OCI-LY7 (cell line): ENCODE results near the gene CNR2. TPM values are rescaled to one million over a fixed set of nuclear protein-coding genes. Genes with fewer than 3 reads are reported as not detected.

Source experiments
- BruUV-seq: library from RNA; stranded (reverse); fragments of 400-500 nt; replicated peaks from 2 replicates; lab custom pipeline; 2021; lab: Mats Ljungman, UMichigan
- CTCF ChIA-PET: fragments of 300-600 bp; sonication (Branson Sonifier 250); formaldehyde crosslinking; loops from one replicate; lab custom pipeline; 2022; ENCODE audit warnings: antibody characterized with exemption; ENCODE audit not compliant: unreplicated experiment; lab: Charles Lee
- POLR2A ChIA-PET: fragments of 300-600 bp; sonication (Branson Sonifier 250); formaldehyde crosslinking; loops from one replicate; lab custom pipeline; 2022; ENCODE audit warnings: antibody characterized with exemption; lab: Charles Lee
- DNase-seq: peaks from one replicate; pipeline ENCODE4 v3.0.0-alpha.2; 2015; ENCODE audit warnings: low spot score
- H2AFZ ChIP-seq: fragments of 200-600 bp; sonication (generic), shearing (Covaris generic); 2 replicates; pipeline ENCODE4 v1.6.1; 2014; ENCODE audit warnings: mild to moderate bottlenecking, antibody characterized with exemption, low read length, moderate library complexity
- H3K27ac ChIP-seq: fragments of 200-600 bp; sonication (generic); 2 replicates; pipeline ENCODE4 v1.5.1; 2014; ENCODE audit warnings: mixed run types, low read depth, mild to moderate bottlenecking, moderate library complexity, low read length, inconsistent platforms; ENCODE audit not compliant: poor library complexity, severe bottlenecking
- H3K36me3 ChIP-seq: fragments of 200-600 bp; sonication (generic); 2 replicates; pipeline ENCODE4 v1.6.1; 2014; ENCODE audit warnings: mild to moderate bottlenecking, antibody characterized with exemption, low read length, moderate library complexity, mixed read lengths; ENCODE audit not compliant: insufficient read depth
- H3K4me1 ChIP-seq: fragments of 200-600 bp; sonication (generic); 2 replicates; pipeline ENCODE4 v1.5.1; 2014; ENCODE audit warnings: mild to moderate bottlenecking, low read length; ENCODE audit not compliant: insufficient read depth, poor library complexity, severe bottlenecking
- H3K4me2 ChIP-seq: fragments of 200-600 bp; sonication (generic); 2 replicates; pipeline ENCODE4 v1.6.1; 2014; ENCODE audit warnings: mild to moderate bottlenecking, low read length
- H3K4me3 ChIP-seq: fragments of 200-600 bp; sonication (generic); 2 replicates; pipeline ENCODE4 v1.5.1; 2014; ENCODE audit warnings: mild to moderate bottlenecking, low read depth, low read length; ENCODE audit not compliant: poor library complexity, severe bottlenecking
- H3K79me2 ChIP-seq: fragments of 200-600 bp; sonication (generic); 2 replicates; pipeline ENCODE4 v1.6.1; 2016; ENCODE audit warnings: low read depth, mild to moderate bottlenecking, low read length, moderate library complexity, mixed read lengths; ENCODE audit not compliant: insufficient read depth
- H3K9me2 ChIP-seq: fragments of 200-600 bp; sonication (generic); 2 replicates; pipeline ENCODE4 v1.6.1; 2016; ENCODE audit warnings: mild to moderate bottlenecking, low read length, mixed read lengths; ENCODE audit not compliant: insufficient read depth
- H3K9me3 ChIP-seq: fragments of 200-600 bp; sonication (generic); 2 replicates; pipeline ENCODE4 v1.6.1; 2014; ENCODE audit warnings: mild to moderate bottlenecking, mixed run types, low read length, mixed read lengths
- H4K20me1 ChIP-seq: fragments of 200-600 bp; sonication (generic); 2 replicates; pipeline ENCODE4 v1.6.1; 2014; ENCODE audit warnings: mild to moderate bottlenecking, antibody characterized with exemption, low read length, moderate library complexity, mixed read lengths; ENCODE audit not compliant: insufficient read depth
- EZH2phosphoT487 ChIP-seq: fragments of 200-600 bp; sonication (generic); IDR thresholded peaks from 2 replicates; pipeline ENCODE4 v1.6.1; 2018; ENCODE audit warnings: low read depth, borderline replicate concordance, mild to moderate bottlenecking, mixed run types, antibody characterized with exemption, low read length, moderate library complexity, mixed read lengths
- intact Hi-C: fragments of 100-400 bp; cut with micrococcal nuclease; formaldehyde crosslinking; loops from one replicate; pipeline ENCODE4 v1.10.0; 2022; ENCODE audit not compliant: unreplicated experiment
- total RNA-seq, 2 experiments: library from RNA; depleted of rRNA in 1 of 2; stranded (reverse); fragments of >200 nt in 1 of 2; shearing (Covaris generic) in 1 of 2; gene quantifications; 2 replicates each; pipeline ENCODE4 v1.2.3, GENCODE V29; 2014 to 2022
- TF ChIP-seq, protein P1 (sequence below): fragments of 200-600 bp; sonication (generic); conservative IDR thresholded peaks from 2 replicates; pipeline ENCODE4 v1.5.1; 2014; ENCODE audit warnings: mild to moderate bottlenecking, antibody characterized with exemption, low read length, moderate library complexity, mixed read lengths

The CNR2 gene
- total RNA-seq, 2 experiments from 2014 or later: 14.1 to 17.0 TPM

DNA sequence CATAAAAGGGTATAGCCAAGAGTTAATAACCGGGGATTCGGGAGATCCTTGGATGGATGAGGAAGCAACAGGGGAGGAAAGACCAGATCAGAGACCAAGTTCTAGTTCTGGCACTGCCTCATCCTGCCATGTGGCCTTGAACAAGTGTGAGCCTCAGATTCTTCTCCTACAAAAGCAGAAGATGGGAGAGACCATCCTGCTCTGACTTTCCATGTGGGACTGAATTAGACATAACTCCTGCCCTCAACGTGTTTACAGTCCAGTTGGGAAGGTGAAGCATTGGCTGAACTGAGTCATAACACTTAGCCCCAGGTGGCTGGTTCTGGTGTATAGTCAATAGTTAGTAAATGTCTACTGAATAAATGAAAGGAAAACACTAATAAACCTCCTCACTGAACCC, 12.1 kb upstream of the CNR2 start:
- POLR2A ChIA-PET: no interaction called here

DNA sequence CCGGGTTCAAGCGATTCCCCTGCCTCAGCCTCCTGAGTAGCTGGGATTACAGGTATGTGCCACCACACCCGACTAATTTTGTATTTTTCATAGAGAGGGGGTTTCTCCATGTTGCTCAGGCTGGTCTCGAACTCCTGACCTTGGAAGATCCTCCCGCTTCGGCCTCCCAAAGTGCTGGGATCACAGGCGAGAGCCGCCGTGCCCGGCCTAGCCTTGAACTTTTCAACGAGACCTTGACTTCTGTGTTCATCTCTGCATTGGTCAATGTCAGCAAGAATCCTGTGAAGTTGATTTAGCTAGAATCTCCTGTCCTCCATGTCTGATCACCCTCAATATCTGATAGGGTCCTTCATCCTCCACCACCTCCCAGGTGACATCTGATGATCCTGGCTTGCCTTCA, 11.4 kb upstream of the CNR2 start:
- H3K9me3 ChIP-seq: no peaks in the 10 kb centered on the region
- H3K4me1 ChIP-seq: peaks cover 43% of the 10 kb centered on the region
- H3K36me3 ChIP-seq: no peaks in the 10 kb centered on the region
- no peak overlapping the region for H3K27ac ChIP-seq
- H3K4me3 ChIP-seq: no peak overlapping the region
- TF ChIP-seq EZH2phosphoT487: no peak
- TF ChIP-seq, protein P1, sequence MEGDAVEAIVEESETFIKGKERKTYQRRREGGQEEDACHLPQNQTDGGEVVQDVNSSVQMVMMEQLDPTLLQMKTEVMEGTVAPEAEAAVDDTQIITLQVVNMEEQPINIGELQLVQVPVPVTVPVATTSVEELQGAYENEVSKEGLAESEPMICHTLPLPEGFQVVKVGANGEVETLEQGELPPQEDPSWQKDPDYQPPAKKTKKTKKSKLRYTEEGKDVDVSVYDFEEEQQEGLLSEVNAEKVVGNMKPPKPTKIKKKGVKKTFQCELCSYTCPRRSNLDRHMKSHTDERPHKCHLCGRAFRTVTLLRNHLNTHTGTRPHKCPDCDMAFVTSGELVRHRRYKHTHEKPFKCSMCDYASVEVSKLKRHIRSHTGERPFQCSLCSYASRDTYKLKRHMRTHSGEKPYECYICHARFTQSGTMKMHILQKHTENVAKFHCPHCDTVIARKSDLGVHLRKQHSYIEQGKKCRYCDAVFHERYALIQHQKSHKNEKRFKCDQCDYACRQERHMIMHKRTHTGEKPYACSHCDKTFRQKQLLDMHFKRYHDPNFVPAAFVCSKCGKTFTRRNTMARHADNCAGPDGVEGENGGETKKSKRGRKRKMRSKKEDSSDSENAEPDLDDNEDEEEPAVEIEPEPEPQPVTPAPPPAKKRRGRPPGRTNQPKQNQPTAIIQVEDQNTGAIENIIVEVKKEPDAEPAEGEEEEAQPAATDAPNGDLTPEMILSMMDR: no peak
- H3K79me2 ChIP-seq: no peaks in the 10 kb centered on the region
- H4K20me1 ChIP-seq: no peaks in the 10 kb centered on the region
- BruUV-seq: no TSS peak
- DNase-seq: no peak
- H3K9me2 ChIP-seq: no peaks in the 10 kb centered on the region
- POLR2A ChIA-PET: interaction anchor here (0.6 kb wide), 2 partner anchors 18 to 86 kb away, joined by 3 read pairs; no protein-coding TSS in a partner anchor
- CTCF ChIA-PET: no interaction called here
- intact Hi-C loops: no loop called here
- no peak overlapping the region; the same call in 1 of the 2 replicates for H2AFZ ChIP-seq
- no peak overlapping the region for H3K4me2 ChIP-seq

More for the DNA sequence above, 12.1 kb upstream of the CNR2 start:
- no peaks in the 10 kb centered on the region for H3K79me2 ChIP-seq
- CTCF ChIA-PET: no interaction called here
- no peaks in the 10 kb centered on the region for H3K9me3 ChIP-seq
- no peaks in the 10 kb centered on the region for H4K20me1 ChIP-seq
- peaks cover 43% of the 10 kb centered on the region for H3K4me1 ChIP-seq
- no peak for DNase-seq
- TF ChIP-seq, protein P1: no peak
- no peak for TF ChIP-seq EZH2phosphoT487
- no peak overlapping the region for H2AFZ ChIP-seq
- no TSS peak for BruUV-seq
- H3K4me3 ChIP-seq: no peak overlapping the region
- H3K27ac ChIP-seq: no peak overlapping the region
- H3K4me2 ChIP-seq: no peak overlapping the region
- no peaks in the 10 kb centered on the region for H3K36me3 ChIP-seq
- intact Hi-C loops: no loop called here
- no peaks in the 10 kb centered on the region for H3K9me2 ChIP-seq

DNA sequence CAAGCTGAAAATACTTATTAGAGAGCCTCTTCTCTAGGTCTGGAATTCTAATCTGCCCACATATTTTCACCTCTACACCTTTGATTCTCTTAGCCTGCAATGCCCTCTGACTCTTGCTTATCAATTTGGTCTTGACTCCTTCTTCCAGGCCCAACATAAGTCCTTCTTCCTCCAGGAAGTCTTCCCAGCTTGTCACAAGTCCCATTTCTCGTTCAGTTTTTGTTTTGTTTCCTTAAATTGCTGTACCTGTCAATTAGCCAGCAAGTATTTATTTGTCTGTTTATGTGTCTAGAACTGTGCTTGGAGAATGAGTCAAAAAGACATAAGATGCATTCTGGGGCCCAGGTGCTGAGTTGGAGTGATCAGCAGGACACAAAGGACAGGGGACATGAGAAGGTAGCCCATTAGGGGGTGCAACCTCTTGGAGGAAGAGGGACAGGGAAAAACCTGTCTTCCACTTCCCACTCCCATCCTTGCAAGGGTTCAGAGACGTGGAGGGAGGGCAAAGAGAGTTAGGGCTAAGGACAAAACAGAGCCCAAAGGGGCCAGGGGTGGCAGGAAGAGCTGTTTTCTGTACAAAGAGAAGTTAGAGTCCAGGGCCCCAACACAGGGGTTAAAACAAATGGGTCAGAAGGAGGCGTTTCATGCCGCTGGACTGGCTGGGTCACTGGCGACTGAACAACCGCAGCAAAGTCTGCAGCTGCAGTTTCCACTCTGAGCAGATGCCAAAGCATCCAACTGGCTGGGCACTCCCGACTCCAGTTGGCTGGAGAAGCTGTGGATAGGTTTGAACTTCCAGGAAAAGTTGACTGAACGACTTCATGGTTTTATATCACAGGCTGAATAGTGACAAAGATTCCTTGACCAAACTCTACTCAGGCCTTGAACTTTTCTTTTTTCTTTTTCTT, 10.7 kb upstream of the CNR2 start:
- POLR2A ChIA-PET: interaction anchor here (0.5 to 1.0 kb wide), 4 partner anchors 19 to 124 kb away, joined by 3 read pairs; partner anchors contain the start of gene GALE
- Histone ChIP-seq H3K27ac (no peak overlapping the region), H2AFZ (peak overlapping the region; percentile 18; the same call in 1 of the 2 replicates), H3K36me3 (no peaks in the 10 kb centered on the region), H3K4me2 (no peak overlapping the region), H3K4me3 (no peak overlapping the region), H4K20me1 (no peaks in the 10 kb centered on the region), H3K79me2 (no peaks in the 10 kb centered on the region), H3K4me1 (peaks cover 39% of the 10 kb centered on the region), H3K9me2 (no peaks in the 10 kb centered on the region), H3K9me3 (no peaks in the 10 kb centered on the region)
- no peak for TF ChIP-seq EZH2phosphoT487
- TF ChIP-seq, protein P1: no peak
- CTCF ChIA-PET: no interaction called here
- no peak for DNase-seq
- intact Hi-C loops: no loop called here
- no TSS peak for BruUV-seq
